Stromal cell of bone marrow (primary cell): ENCODE measurements around the gene TIMM9.
A peak's percentile ranks its signal among the peaks of the same experiment; 100 is the strongest.
"Not testable (repeated sequence)": the region's sequence is repeated elsewhere in the genome, so short reads cannot be mapped to it uniquely, and the experiment has no call there.

Experiments
- DNase-seq: peaks from one replicate; pipeline ENCODE4 v3.0.0-alpha.2; 2012; ENCODE audit warnings: low read depth

TIMM9 gene, protein sequence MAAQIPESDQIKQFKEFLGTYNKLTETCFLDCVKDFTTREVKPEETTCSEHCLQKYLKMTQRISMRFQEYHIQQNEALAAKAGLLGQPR

DNA sequence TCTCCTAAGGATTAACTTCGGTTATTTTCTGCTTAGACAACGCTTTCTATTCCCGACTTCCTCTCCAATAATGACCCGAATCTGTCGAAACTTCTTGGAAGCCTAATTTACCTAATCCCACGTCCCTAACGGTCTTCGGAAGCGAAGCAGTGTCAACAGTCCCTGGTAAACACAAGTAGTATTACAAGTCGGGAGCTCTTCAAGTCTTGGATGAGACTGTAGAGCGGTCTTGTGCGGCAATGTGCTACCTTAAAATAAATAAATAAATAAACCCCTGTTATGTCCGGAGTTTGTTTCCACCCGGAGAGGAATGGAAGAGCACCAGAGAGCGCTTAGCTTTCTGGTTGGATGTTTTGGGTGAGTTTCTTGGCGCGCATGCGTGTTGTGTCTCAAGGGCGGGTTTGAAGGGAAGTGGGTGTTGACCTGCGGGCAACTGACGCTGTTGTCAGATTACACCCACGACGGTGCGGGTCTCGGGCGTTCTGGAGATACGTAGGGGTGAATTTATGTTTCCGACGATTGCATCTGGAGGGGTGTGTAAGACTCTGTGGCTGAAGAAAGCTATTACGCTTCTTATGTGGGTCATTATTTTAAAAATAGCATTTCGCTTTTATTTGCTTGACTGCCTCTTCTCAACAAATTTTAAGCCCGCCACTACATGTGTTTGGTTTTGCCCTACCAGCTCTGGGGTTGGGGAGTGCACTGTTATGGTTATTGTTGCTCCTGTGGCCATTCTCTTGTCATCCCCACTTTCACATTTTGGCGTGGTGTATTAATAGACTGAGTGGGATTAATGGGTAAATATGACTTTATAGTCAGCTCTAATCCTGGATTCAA is at the start of gene TIMM9, which contains the start of gene KIAA0586:
TSS of gene TIMM9 (minus strand) at position 251 of the 837 bp plus-strand sequence. CDS start 15,586 bp downstream, outside the sequence.
TSS of gene KIAA0586 (plus strand) at position 439 of the 837 bp plus-strand sequence. CDS start 546 bp downstream, outside the sequence.
- peak; percentile 98 for DNase-seq

DNA sequence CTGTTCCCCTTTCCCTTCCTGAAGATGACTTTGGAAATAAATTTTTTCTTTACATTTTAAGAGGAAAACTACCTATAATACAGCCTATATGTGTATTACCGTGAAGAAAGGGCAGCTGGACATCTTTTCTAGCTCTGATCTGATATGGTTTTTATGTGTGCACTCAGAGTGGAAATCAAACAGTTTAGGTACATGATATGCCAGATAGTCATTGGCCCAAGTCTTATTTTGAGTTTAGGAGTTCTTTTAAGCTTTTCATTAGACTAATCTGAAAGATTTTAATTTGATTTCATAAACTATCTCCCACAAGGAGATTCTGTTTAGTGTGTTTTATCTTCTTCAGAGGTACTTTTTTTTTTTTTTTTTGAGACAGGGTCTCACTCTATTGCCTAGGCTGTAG is 49.0 kb upstream of the TIMM9 start:
- no peak for DNase-seq

DNA sequence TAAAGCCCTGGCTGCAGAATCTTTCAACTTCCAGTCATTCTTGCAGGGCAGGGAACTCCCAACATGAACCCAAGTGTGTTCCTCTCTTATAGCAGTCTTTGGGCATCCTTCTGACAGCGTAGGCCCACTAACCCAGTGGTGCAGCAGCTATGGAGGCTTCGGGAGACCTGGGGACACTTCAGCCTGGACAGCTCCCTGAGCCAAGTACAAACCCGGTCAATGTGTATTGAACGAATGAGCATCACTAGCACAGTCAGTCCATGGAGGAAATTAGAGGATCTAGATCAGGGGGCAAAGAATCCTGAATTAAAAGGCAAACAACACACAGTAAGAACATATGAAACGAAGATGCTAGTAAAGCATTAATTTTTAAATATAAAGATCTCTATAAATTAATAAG is 42.0 kb upstream of the TIMM9 start:
- no peak for DNase-seq

DNA sequence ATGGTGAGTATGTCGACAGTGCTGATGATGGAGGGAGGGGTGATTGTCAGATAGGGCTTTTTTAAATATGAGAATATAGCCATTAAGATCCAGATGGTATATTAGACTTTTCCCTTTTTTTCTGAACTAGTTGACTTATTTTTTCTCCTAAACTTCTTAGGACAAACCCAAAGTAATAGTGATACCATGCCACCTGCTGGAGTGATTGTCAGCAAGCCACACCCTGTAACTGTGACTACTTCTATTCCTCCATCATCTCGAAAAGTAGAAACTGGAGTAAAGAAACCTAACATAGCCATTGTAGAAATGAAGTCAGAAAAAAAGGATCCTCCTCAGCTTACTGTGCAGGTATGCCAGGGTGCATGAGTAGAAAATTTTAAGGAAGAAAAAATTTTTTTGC is 40.2 kb upstream of the TIMM9 start:
- no peak for DNase-seq

- DNase-seq = no peak
Observed at GRCh38 chr14:58466459-58466858, 39.1 kb upstream of the TIMM9 start.

DNA sequence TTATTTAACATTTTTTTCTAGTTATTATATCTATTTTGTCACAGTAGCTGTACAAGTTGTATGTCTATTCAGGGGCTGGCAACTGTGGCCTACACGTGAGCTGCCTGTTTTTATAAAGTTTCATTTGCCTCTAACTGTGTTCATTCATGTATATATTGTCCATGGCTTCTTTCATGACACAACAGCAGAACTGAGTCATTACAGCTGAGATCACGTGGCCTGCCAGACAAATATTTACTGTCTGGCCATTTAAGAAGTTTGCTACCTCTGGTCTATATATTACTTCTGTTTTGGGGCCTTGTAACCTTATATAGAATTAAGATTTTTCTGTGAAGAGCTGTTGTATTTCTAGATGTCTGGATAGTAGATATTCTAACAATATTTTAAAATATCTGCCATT is 38.1 kb upstream of the TIMM9 start:
- peak; percentile 3 for DNase-seq

DNA sequence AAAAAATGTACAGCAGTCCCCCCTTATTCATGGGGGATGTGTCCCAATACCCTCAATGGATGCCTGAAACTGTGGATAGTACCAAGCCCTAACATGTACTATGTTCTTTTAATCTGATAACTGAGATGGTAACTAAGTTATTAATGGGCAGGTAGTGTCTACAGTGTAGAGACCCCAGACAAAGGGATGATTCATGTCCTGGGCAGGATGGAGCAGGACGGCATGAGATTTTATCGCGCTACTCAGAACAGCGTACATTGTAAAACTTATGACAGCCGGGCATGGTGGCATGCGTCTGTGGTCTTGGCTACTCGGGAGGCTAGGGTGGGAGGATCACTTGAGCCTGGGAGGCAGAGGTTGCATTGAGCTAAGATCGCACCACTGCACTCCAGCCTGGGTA is 37.3 kb upstream of the TIMM9 start:
- DNase-seq = no peak

- no peak for DNase-seq
Observed at GRCh38 chr14:58463147-58463546, 35.8 kb upstream of the TIMM9 start.

DNA sequence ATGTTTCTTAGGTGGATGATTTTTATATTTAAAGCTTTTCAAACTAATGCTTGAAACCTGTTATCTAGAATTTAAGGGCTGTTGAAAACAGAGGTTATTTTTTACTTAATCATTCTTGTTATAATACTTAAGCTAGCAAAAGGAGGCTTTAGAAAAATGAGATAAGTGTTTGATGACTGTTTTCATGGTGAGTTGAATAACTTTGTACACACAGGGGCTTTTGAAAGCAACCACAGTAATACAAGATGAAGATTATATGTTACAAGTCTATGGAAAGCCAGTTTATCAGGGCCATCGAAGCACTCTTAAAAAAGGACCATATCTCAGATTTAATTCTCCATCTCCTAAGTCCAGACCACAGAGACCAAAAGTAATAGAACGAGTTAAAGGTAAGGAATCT is 33.4 kb upstream of the TIMM9 start:
- no peak for DNase-seq

DNA sequence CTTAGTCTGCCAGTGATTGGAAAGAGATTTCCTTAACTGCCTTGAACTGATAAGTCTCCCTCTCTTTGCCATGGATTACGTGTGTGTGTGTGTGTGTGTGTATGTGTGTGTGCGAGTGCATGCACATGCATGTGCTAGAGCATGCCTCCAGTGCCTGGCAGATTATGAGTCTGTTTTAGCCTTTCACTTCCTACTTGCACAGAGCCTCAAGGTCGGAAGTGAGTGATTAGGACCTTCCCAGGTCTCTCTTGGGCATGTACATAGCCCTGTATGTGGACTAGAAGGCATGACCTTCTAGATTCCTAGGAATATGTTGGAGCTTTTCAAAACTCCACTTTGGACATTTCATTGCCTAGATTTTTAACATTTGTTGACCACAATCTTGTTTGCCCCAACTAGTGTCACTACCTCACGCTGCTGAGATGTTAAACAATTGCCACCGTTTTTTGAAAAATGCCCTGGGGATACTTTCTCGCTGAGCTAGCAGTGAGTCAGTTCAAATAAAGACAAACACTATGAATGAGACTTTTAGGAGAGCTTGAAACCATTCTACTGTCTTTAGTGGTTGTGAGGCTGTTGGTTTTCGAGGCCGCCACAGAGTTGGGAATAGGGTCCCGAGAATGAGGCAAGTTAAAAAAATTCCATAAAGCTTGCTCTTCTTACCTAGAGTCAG is 28.4 kb upstream of the TIMM9 start:
- DNase-seq = no peak

DNA sequence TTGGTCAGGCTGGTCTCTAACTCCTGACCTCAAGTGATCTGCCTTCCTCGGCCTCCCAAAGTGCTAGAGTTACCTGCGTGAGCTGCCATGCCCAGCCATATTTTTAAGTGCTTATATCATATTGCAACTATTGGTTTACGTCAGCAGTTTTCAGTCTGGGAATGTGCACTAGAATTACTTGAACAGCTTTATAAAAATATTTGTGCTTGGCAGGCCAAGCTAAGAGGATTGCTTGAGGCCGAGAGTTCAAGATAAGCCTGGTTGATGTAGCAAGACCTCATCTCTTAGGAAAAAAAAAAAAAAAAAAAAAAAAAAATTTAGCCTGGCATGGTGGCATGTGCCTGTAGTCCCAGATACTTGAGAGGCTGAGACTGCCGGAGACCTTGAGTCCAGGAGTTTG is 17.3 kb upstream of the TIMM9 start:
- no peak for DNase-seq

DNA sequence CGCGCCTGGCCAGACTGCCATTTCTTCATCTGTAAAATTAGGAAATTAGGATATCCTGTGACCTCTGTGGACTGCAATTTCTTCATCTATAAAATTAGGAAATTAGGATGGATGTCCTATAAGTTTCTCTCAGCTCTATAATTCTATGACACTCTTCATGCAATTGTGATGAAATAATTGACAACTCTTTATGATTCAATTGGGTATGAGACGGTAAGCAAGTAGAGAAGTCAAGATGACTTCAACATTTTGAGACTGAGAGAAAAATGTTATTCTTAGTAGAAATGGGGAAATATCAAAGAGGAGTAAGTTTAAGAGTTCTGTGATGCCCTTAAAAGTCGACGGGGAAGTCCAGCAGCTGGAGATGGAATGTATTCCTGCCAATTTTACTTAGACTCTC is 12.1 kb upstream of the TIMM9 start:
- DNase-seq = no peak

- DNase-seq = peak; percentile 32
Observed at GRCh38 chr14:58430156-58430555, 2.8 kb upstream of the TIMM9 start.

DNA sequence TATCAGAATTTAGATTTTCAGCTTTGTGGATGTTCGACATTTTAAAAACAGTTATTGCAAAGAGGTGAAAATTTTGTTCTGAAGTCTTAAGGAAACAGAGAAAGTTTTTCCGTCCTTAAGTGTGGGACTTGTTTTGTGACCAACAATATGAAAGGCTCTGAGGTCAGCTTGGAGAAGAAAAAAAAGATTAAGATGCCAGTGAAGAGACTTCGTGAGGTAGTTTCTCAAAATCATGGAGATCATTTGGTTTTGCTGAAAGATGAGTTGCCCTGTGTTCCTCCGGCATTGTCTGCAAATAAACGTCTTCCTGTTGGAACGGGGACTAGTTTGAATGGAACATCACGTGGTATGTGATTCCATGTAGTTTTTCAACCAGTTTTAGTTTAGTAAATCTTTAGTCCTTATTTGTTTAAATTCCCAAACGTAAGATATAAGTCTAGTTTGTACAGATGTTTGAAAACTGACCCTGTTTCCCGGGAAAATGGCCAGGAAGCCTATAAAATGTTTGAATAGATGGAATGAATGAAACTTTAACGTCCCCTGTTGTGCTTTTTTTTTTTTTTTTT is 870 bp upstream of the TIMM9 start:
- peak; percentile 23 for DNase-seq

DNA sequence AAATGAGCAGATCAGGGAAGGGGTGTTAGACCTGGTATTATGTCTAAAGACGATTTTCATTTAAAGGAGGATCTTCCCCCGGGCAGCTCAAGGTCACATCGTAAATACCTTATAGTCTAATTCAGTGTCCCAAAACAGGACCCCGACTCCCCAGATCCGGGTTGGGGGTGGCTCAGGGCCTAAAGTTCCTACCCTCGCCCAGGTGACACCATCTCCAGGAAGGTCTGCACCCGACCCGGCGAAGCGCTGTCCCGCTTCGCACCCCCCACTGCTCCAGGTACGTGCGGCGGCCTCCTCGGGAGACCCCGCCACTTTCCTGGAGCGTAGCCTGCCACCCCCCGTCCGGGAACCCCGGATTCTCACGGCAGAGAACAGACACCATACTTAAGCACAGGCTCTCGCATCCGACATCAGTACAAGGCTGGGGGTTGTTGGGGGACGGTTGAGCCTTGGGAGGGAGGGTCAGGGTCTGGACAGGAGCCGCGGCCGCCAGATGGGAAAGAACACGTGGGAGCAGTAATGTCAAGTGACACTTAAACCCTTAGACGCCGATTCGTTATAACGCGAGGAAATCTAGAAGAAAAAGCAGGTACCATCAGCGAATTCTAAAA is 556 bp downstream of the TIMM9 start:
- peak; percentile 31 for DNase-seq

DNA sequence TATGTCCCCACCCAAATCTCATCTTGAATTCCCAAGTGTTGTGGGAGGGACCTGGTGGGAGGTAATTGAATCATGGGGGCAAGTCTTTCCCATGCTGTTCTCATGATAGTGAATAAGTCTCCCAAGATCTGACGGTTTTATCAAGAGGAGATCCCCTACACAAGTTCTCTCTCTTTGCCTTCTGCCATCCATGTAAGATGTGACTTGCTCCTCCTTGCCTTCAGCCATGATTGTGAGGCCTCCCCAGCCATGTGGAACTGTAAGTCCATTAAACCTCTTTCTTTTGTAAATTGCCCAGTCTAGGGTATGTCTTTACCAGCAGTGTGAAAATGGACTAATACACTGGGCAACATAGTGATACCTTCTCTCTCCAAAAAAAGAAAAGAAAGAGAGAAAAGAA is 10.4 kb downstream of the TIMM9 start:
- not testable (repeated sequence) for DNase-seq

DNA sequence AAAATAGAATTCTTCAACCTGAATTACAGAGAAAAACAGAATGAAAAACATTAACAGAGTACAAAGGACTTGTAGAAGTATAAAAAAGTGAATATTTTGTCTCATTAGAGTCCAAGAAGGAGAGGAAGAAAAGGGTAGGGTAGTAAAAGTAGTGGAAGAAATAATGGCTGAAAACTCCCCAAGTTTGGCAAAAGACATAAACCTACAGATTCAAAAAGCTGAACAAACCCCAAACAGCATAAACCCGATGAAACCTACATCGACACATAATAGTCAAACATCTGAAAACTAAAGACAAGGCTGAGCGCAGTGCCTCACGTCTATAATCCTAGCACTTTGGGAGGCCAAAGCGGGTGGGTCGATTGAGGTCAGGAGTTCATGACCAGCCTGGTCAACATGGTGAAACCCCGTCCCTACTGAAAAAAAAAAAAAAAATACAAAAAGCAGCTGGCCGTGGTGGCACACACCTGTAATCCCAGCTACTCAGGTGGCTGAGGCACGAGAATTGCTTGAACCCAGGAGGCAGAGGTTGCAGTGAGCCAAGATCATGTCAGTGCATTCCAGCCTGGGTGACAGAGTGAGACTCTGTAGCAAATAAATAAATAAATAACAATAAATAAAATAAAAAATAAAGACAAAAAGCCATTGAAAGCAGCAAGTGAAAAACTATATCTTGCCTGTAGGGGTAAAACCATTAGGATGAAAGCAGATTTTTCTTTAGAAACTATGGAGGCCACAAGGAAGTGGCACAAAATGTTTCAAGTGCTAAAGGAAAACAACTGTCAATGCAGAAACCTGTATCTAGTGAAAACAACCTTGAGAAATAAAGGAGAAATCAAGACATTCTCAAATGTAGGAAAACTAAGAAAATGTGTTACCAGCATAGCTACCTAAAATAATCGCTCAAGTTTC is 11.4 kb downstream of the TIMM9 start:
- no peak for DNase-seq

DNA sequence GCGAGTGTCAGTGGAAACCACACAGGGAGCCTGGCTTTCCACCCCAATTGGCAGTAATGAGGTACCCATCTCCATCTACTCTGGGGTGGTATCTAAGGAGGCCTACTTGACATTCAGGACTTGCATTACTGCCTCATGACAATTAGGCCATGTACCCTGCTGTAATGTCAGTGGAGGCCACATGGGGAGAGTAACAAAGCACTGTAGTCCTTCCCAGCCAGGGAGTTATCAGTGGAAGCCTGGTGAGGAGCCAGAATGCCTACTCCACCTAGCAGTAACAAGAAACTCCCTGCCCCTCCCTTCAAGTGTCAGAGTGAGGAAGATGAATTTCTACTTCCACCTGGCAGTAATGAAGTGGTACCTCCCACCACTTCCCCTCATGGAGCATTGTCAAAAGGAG is 12.5 kb downstream of the TIMM9 start:
- no peak for DNase-seq

DNA sequence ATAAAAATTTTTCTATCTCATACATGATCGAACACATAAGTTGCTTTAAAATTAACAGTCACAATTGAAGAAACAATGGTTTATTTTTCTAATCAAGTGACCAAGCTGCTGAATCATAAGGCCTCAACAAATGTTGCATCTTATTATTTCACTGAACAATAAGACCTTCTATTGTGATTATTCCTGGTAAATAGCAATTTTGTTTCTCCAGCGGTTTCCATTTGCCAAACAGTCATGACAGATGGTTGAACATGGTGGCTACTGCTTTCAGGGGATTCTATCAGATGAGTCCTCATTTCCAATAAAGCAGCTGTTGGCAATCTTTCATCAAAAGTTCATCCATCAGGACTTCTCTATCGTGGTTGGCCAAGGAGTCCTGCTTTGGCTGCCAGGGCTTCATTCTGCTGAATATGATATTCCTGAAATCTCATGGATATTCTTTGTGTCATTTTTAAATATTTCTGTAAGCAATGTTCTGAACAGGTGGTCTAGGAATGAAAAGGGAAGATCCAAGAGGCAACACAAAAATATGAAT is 18.6 kb downstream of the TIMM9 start:
- no peak for DNase-seq

DNA sequence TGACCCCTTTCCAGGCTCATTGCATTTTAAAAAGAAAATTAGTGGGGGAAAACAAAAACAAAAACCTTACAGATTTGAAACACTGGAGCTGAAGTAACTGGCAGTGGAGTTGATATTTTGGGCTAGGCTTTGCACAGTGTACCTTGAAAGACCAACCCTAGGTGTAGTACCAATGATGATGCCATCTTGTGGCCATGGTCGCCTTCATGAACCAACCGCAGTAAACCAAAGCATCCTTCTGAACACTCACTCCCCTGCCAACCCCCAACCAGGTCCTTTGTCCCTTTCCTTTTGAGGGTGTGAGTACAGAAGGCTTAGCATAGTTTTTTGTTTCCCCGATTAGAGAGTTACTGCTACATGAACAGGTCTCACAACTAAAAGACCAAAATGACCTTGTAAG is 25.7 kb downstream of the TIMM9 start:
- no peak for DNase-seq

GRCh38 chr14:58398895-58399294 is 28.4 kb downstream of the TIMM9 start:
- no peak for DNase-seq
